Measurements from ENCODE around the gene IFT27.

IFT27 gene

GRCh38 chr22:36775964-36776669 lies at the start of gene IFT27:
Gene IFT27 (minus strand): TSS chr22:36776119. CDS start chr22:36775707, 412 bp downstream.
- DNase-seq (ENCODE audit: low spot score) = peak; percentile 100

- no peak for DNase-seq (ENCODE audit: low spot score)
Observed at GRCh38 chr22:36824655-36825054, 48.7 kb upstream of the IFT27 start.

- DNase-seq (ENCODE audit: low spot score) = no peak
Observed at GRCh38 chr22:36823186-36823839, 47.4 kb upstream of the IFT27 start.

GRCh38 chr22:36822581-36822980 lies 46.7 kb upstream of the IFT27 start:
- DNase-seq (ENCODE audit: low spot score) = no peak

GRCh38 chr22:36819112-36819511 lies 43.2 kb upstream of the IFT27 start:
- DNase-seq (ENCODE audit: low spot score) = no peak

- DNase-seq (ENCODE audit: low spot score) = no peak
Observed at GRCh38 chr22:36818010-36818642, 42.2 kb upstream of the IFT27 start.

GRCh38 chr22:36817525-36817848 lies 41.6 kb upstream of the IFT27 start:
- no peak for DNase-seq (ENCODE audit: low spot score)

- no peak for DNase-seq (ENCODE audit: low spot score)
Observed at GRCh38 chr22:36816636-36817524, 41.0 kb upstream of the IFT27 start, which contains the start of gene PVALB. Gene PVALB (minus strand): TSS chr22:36817035. CDS start chr22:36817005, 30 bp downstream.

- DNase-seq (ENCODE audit: low spot score) = no peak
Observed at GRCh38 chr22:36816339-36816635, 40.4 kb upstream of the IFT27 start.

- no peak for DNase-seq (ENCODE audit: low spot score)
Observed at GRCh38 chr22:36815558-36816338, 39.8 kb upstream of the IFT27 start.

- no peak for DNase-seq (ENCODE audit: low spot score)
Observed at GRCh38 chr22:36814801-36815200, 38.9 kb upstream of the IFT27 start.

GRCh38 chr22:36811094-36811800 lies 35.3 kb upstream of the IFT27 start:
- DNase-seq (ENCODE audit: low spot score) = no peak

- no peak for DNase-seq (ENCODE audit: low spot score)
Observed at GRCh38 chr22:36809351-36809750, 33.4 kb upstream of the IFT27 start.

GRCh38 chr22:36808721-36809344 lies 32.9 kb upstream of the IFT27 start:
- peak; percentile 17 for DNase-seq (ENCODE audit: low spot score)

GRCh38 chr22:36807627-36808026 lies 31.7 kb upstream of the IFT27 start:
- no peak for DNase-seq (ENCODE audit: low spot score)

- DNase-seq (ENCODE audit: low spot score) = no peak
Observed at GRCh38 chr22:36806835-36807234, 30.9 kb upstream of the IFT27 start.

GRCh38 chr22:36803358-36803757 lies 27.4 kb upstream of the IFT27 start:
- no peak for DNase-seq (ENCODE audit: low spot score)

GRCh38 chr22:36798674-36799066 lies 22.8 kb upstream of the IFT27 start:
- no peak for DNase-seq (ENCODE audit: low spot score)

GRCh38 chr22:36797911-36798673 lies 22.2 kb upstream of the IFT27 start:
- DNase-seq (ENCODE audit: low spot score) = no peak

GRCh38 chr22:36797374-36797773 lies 21.5 kb upstream of the IFT27 start:
- DNase-seq (ENCODE audit: low spot score) = no peak
